Measurements from ENCODE around the gene SYTL3.
A peak's percentile ranks its signal among the peaks of the same experiment; 100 is the strongest.

- TF ChIP-seq CTCF (IDR thresholded peaks at IDR 0.05) (no peak), POLR2AphosphoS5 (IDR thresholded peaks at IDR 0.05) (peak in 1 of 2 donors; percentile 28), POLR2A (IDR thresholded peaks at IDR 0.05) (no peak)
These were observed 163.2 kb downstream of the SYTL3 start for GRCh38 chr6:158813032-158813431.

Measured in upper lobe of left lung (tissue), 4 donors.